Measurements from ENCODE around the gene DUSP14. TPM values are rescaled to one million over a fixed set of nuclear protein-coding genes. Genes with fewer than 3 reads are reported as not detected.

DUSP14 gene
- total RNA-seq, 1 donor from 2014 or later: 16.3 TPM

Other genes starting within 250 kb of the DUSP14 start
- gene C17orf78, start 113.9 kb upstream of the DUSP14 start, total RNA-seq: not detected
- gene ACACA, start 83.1 kb upstream of the DUSP14 start, total RNA-seq: 45.0 TPM
- gene TADA2A, start 83.0 kb upstream of the DUSP14 start, total RNA-seq: 23.4 TPM
- gene SYNRG, start 119.5 kb downstream of the DUSP14 start, total RNA-seq: 21.4 TPM
- 23.8 TPM for gene DDX52, start 153.6 kb downstream of the DUSP14 start, total RNA-seq

Measured in tongue (tissue), 1 donor.